Ovary (tissue), 9 donors: ENCODE measurements around the gene DCAF4. TPM values are rescaled to one million over a fixed set of nuclear protein-coding genes. Genes with fewer than 3 reads are reported as not detected.

Experiments
- DNase-seq, 5 donors: peaks; one replicate each; pipeline ENCODE4 v3.0.0-alpha.2; 2019 to 2020
- H3K27ac ChIP-seq, 2 donors: fragments of 200-600 bp; one replicate each; pipeline versions ENCODE4 v1.5.1 to v1.8.0; 2019 to 2022
- H3K27me3 ChIP-seq: fragments of 200-600 bp; one replicate; pipeline ENCODE4 v1.8.0; 2022
- H3K36me3 ChIP-seq: fragments of 200-600 bp; sonication (generic); one replicate; pipeline ENCODE4 v1.5.1; 2019
- H3K4me1 ChIP-seq: one replicate; pipeline ENCODE4 v1.8.1; 2013; ENCODE audit warnings: mild to moderate bottlenecking, moderate library complexity; ENCODE audit not compliant: insufficient read depth
- H3K4me3 ChIP-seq: fragments of 200-600 bp; sonication (generic); one replicate; pipeline ENCODE4 v1.5.1; 2017
- H3K9me3 ChIP-seq, 2 donors: fragments of 200-600 bp in 1 of 2; sonication (generic) in 1 of 2; one replicate each; pipeline versions ENCODE4 v1.5.1 to v1.8.1; 2013 to 2019; ENCODE audit warnings: mild to moderate bottlenecking in 1 of 2, moderate library complexity in 1 of 2
- EP300 ChIP-seq: sonication (generic); formaldehyde crosslinking; IDR thresholded peaks from one replicate; pipeline ENCODE4 v1.6.1; 2017; ENCODE audit warnings: antibody characterized with exemption
- POLR2A ChIP-seq: fragments of 450-650 bp; IDR thresholded peaks from one replicate; pipeline ENCODE4 v1.6.1; 2017; ENCODE audit warnings: antibody characterized with exemption, mild to moderate bottlenecking, moderate library complexity
- WGBS, 3 donors: extraction: QIAGEN DNeasy Blood & Tissue Kit in 1 of 3; methylation state at CpG; one replicate each; pipeline versions ENCODE4 v1.1.5 to v1.1.7; 2013 to 2017; 5-methylcytosine and 5-hydroxymethylcytosine counted together
- intact Hi-C, 4 donors: fragments of 100-400 bp; cut with DNase I; formaldehyde crosslinking; loops; one replicate each; pipeline versions ENCODE4 v1.11.0 to v1.15.1; 2022 to 2023
- polyA plus RNA-seq, 2 donors: library from polyadenylated mRNA; stranded (reverse); fragments of 200-250 nt in 1 of 2; fragments of 350-450 nt in 1 of 2; fragmentation: Illumina TruSeq in 1 of 2; extraction: RNeasy Lipid Tissue Mini Kit (QIAGEN cat#74804) in 1 of 2; gene quantifications; one replicate each; pipeline ENCODE4 v1.2.3, GENCODE V29; 2013 to 2014
- total RNA-seq, 7 donors: library from RNA; depleted of rRNA in 2 of 7; stranded (reverse); fragments of >200 nt in 2 of 7; fragmentation: NEBNext Ultra II Directional in 3 of 7; extraction: Animal tissue kit (Norgen Biotek cat#: 25700) in 3 of 7; gene quantifications; one replicate each; pipeline versions ENCODE4 v1.1.0 to v1.2.4, GENCODE V29; 2016 to 2023
- TF ChIP-seq, protein P1 (sequence below), 3 donors: fragments of 450-650 bp in 2 of 3; fragments of 200-600 bp in 1 of 3; IDR thresholded peaks; one replicate each; pipeline versions ENCODE4 v1.5.1 to v1.8.0; 2016 to 2022; ENCODE audit warnings: antibody characterized with exemption in 3 of 3, mild to moderate bottlenecking in 1 of 3
- donor health status: DM: no; HTN: no; CAD: no; lungs with moderate emphysema.
- donor health status: DM: no; HTN: no; CAD: no.
- donor health status: Bipolar disorder and iron deficiency.
- donor health status: DM: yes; HTN: yes; CAD: no.
- donor health status: DM: no; HTN: no; CAD: no.
- donor health status: DM: yes; HTN: yes; CAD: no.

Gene DCAF4
- total and polyA plus RNA-seq, 9 donors, result 12.2 to 31.1 (median 20.4) TPM

DNA sequence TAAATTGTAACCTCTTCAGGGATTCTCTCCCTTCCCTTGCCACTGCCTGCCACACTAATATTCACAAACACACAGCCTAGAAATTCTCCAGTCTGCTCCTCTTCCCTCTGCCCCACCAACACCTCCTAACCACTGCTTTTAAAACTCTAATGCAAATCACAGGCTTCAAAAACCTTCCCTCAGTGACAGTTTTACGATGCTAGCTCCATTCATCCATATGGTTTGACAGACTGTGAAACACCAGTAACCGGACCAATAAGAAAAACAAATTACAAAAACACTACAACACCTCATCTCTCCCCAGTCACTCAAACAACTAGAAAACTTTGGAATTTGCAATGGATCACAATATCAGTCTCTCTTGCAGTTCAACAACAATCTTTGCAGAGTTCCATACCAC lies 38.1 kb upstream of the DCAF4 start:
- no peak for TF ChIP-seq POLR2A
- TF ChIP-seq EP300, result no peak
- TF ChIP-seq, protein P1, sequence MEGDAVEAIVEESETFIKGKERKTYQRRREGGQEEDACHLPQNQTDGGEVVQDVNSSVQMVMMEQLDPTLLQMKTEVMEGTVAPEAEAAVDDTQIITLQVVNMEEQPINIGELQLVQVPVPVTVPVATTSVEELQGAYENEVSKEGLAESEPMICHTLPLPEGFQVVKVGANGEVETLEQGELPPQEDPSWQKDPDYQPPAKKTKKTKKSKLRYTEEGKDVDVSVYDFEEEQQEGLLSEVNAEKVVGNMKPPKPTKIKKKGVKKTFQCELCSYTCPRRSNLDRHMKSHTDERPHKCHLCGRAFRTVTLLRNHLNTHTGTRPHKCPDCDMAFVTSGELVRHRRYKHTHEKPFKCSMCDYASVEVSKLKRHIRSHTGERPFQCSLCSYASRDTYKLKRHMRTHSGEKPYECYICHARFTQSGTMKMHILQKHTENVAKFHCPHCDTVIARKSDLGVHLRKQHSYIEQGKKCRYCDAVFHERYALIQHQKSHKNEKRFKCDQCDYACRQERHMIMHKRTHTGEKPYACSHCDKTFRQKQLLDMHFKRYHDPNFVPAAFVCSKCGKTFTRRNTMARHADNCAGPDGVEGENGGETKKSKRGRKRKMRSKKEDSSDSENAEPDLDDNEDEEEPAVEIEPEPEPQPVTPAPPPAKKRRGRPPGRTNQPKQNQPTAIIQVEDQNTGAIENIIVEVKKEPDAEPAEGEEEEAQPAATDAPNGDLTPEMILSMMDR (IDR thresholded peaks at IDR 0.05), result no peak
- Histone ChIP-seq H3K27me3 (no peaks in the 10 kb centered on the region), H3K4me3 (no peak overlapping the region), H3K27ac (no peak overlapping the region), H3K36me3 (no peaks in the 10 kb centered on the region), H3K4me1 (peaks cover 4% of the 10 kb centered on the region), H3K9me3 (no peaks in the 10 kb centered on the region)
- no peak for DNase-seq
- intact Hi-C loops, result loop anchor here in 1 of 4 donors (10.0 kb wide), 1 partner anchor 233 kb away; no protein-coding TSS in a partner anchor
- 58 to 76% (median 65%) methylated on average over 2 of the region's 2 CpGs for WGBS, 3 donors

DNA sequence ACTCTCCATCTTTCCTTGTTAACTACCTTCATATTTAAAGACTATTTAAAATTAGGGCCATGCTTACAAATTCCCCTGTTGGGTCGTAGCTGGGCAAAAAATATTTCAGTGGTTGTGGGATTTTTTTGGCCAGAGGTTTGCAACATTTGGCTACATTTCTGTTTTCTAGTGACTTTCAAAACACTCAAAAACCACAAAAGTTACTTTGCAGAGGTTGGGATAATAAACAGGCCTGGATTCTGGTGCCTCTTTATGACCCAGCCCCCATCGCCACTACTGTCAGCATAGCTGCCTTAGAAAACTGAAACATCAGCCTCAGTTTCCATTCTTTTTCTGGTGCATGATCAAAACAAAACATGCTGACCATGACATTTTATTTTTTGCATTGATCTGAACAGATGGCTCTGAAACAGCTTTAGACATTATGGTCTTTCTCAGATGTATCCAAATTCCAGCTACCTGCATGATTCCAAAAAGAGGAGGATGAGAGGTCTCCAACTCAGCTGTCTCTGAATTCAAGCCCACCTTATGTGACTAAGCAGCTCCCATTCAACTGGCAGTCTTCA lies 37.5 kb upstream of the DCAF4 start:
- Histone ChIP-seq H3K9me3 (no peaks in the 10 kb centered on the region), H3K27ac (no peak overlapping the region), H3K4me3 (no peak overlapping the region), H3K27me3 (no peaks in the 10 kb centered on the region), H3K4me1 (peaks cover 2% of the 10 kb centered on the region), H3K36me3 (no peaks in the 10 kb centered on the region)
- TF ChIP-seq POLR2A, result no peak
- no peak for TF ChIP-seq EP300
- TF ChIP-seq, protein P1 (IDR thresholded peaks at IDR 0.05), result no peak
- WGBS, 3 donors, result 39 to 73% (median 48%) methylated on average over 2 of the region's 2 CpGs
- intact Hi-C loops, result loop anchor here in 1 of 4 donors (10.0 kb wide), 1 partner anchor 234 kb away; no protein-coding TSS in a partner anchor
- DNase-seq, result no peak

DNA sequence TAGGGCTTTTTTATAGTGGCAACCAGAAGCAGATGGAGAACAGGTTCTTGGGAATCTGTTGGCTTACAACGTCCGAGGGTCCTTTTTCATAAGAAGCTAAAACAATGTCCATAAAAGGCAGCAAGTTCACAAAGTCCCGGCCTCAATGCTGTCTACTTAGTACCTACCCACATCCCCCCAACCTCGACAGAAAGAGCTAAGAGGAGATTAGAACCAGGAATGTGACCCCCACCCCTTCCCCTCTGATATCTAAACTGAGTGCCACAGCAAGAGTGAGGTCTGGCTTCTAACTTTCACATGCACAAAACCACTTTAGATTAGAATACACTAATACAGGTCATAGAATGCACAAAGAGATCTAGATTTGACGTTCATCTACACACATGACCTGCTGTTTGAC lies 36.9 kb upstream of the DCAF4 start:
- H3K4me1 ChIP-seq, result peaks cover 2% of the 10 kb centered on the region
- intact Hi-C loops, result loop anchor here in 1 of 4 donors (10.0 kb wide), 1 partner anchor 235 kb away; no protein-coding TSS in a partner anchor
- TF ChIP-seq POLR2A, result no peak
- TF ChIP-seq, protein P1 (IDR thresholded peaks at IDR 0.05), result no peak
- no peak for TF ChIP-seq EP300
- no peak overlapping the region for H3K27ac ChIP-seq
- DNase-seq, result no peak
- H3K4me3 ChIP-seq, result no peak overlapping the region
- no peaks in the 10 kb centered on the region for H3K27me3 ChIP-seq
- no peaks in the 10 kb centered on the region for H3K9me3 ChIP-seq
- WGBS, 3 donors, result 36 to 61% (median 44%) methylated on average over 5 of the region's 5 CpGs
- H3K36me3 ChIP-seq, result no peaks in the 10 kb centered on the region

DNA sequence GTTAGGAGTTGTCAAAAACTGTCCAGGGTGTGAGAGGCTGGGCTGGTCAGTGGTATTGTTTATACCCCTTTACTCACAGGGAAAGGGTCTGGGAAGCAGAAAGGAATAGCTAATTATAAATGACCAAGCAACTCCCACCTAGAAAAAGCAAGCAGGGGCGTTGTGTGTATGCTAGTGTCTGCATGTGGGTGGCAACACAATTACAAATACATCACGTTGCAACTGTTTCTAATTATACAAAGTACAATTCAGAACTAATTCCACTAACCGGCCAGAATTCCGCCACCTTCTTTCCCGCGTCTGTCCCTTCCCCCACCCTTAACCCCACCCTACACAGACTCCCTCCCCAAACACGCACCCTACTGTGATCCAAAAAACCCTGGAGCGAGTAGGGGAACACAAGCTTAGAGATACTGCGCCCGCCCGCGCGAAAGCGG lies 34.6 kb upstream of the DCAF4 start:
- Histone ChIP-seq H3K4me3 (peak overlapping the region; percentile 53), H3K27me3 (no peaks in the 10 kb centered on the region), H3K9me3 (no peaks in the 10 kb centered on the region), H3K36me3 (no peaks in the 10 kb centered on the region), H3K4me1 (peaks cover 6% of the 10 kb centered on the region), H3K27ac (no peak overlapping the region)
- TF ChIP-seq, protein P1 (IDR thresholded peaks at IDR 0.05), result no peak
- TF ChIP-seq POLR2A (no peak), EP300 (no peak)
- WGBS, 3 donors, result 1 to 2% (median 1%) methylated on average over 14 of the region's 14 CpGs
- intact Hi-C loops, result loop anchor here in 2 of 4 donors (10.0 kb wide), 2 partner anchors 107 to 177 kb away; no protein-coding TSS in a partner anchor
- DNase-seq, result peak in 2 of 5 donors; percentile 20 to 54
